Osteoblast (primary cell): ENCODE measurements around the gene CCNY. TPM values are rescaled to one million over a fixed set of nuclear protein-coding genes. Genes with fewer than 3 reads are reported as not detected.
A peak's percentile ranks its signal among the peaks of the same experiment; 100 is the strongest.

Experiments used
- DNase-seq: peaks from one replicate; pipeline ENCODE4 v3.0.0; 2011; ENCODE audit warnings: low spot score, mixed read lengths; ENCODE audit not compliant: insufficient read length; ENCODE audit errors: missing footprints
- H2AFZ ChIP-seq: 2 replicates; pipeline ENCODE4 v1.6.0; 2011; ENCODE audit warnings: mild to moderate bottlenecking, low read length
- H3K27ac ChIP-seq: 2 replicates; pipeline ENCODE4 v1.5.1; 2011; ENCODE audit warnings: mild to moderate bottlenecking, low read depth, low read length, moderate library complexity
- H3K27me3 ChIP-seq: 2 replicates; pipeline ENCODE4 v1.6.0; 2012; ENCODE audit warnings: mild to moderate bottlenecking, control low read depth, inconsistent platforms, low read length, moderate library complexity; ENCODE audit not compliant: insufficient read depth
- H3K36me3 ChIP-seq: 2 replicates; pipeline ENCODE4 v1.5.1; 2011; ENCODE audit warnings: mild to moderate bottlenecking, low read length, control low read depth, moderate library complexity; ENCODE audit not compliant: insufficient read depth
- H3K4me1 ChIP-seq: 2 replicates; pipeline ENCODE4 v1.5.1; 2011; ENCODE audit warnings: mild to moderate bottlenecking, low read length, control low read depth, moderate library complexity; ENCODE audit not compliant: insufficient read depth
- H3K4me2 ChIP-seq: 2 replicates; pipeline ENCODE4 v1.6.0; 2011; ENCODE audit warnings: mild to moderate bottlenecking, low read length; ENCODE audit not compliant: insufficient read depth
- H3K4me3 ChIP-seq: fragments of 200-600 bp; sonication (generic); 3 replicates; pipeline ENCODE4 v1.5.1; 2012; ENCODE audit warnings: mild to moderate bottlenecking, low read length, inconsistent platforms; ENCODE audit not compliant: insufficient read depth
- H3K79me2 ChIP-seq: 2 replicates; pipeline ENCODE4 v1.6.0; 2012; ENCODE audit warnings: mild to moderate bottlenecking, low read length, control low read depth, inconsistent platforms; ENCODE audit not compliant: insufficient read depth
- H3K9me3 ChIP-seq: 2 replicates; pipeline ENCODE4 v1.5.1; 2011; ENCODE audit warnings: low read depth, low read length, control low read depth
- H4K20me1 ChIP-seq: 2 replicates; pipeline ENCODE4 v1.6.0; 2012; ENCODE audit warnings: mild to moderate bottlenecking, low read length, control low read depth; ENCODE audit not compliant: insufficient read depth
- total RNA-seq: library from RNA; depleted of rRNA; stranded (reverse); fragments of >200 nt; gene quantifications from 2 replicates; pipeline ENCODE4 v1.2.3, GENCODE V29; 2012
- TF ChIP-seq, protein P1 (sequence below): IDR thresholded peaks from 2 replicates; pipeline ENCODE4 v1.5.1; 2011; ENCODE audit warnings: mild to moderate bottlenecking, low read depth, low read length, moderate library complexity; ENCODE audit errors: extremely low read depth

Gene CCNY
- total RNA-seq, 1 donor = 53.2 TPM

DNA sequence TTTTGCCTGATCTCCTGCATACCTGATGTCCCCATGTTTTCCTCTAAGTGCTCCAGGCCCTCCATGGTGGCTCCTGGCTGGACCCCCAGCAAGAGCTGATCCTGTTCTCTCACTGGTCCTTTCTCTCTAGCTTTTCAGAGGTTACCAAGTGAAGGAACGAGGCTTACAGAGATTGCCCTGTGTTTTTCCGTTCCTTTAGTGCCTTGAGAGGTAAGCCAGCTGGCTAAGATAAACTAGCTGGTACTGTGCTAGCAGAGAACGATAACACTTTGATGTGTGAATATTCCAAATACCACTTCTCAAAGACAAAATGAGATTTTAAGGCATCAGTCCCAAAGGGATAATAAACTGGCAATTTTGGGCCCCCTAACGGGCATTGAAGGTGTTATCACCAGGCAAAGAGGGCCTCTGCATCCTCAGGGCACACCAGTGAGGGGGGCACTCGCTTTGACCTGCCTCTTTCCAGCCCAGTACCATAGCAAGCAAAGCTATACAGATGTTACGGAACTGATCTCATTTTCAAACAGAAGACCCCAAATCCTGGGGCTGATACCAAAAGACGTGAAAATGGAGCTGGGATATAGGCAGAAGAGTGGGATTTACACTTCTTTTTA is 8.4 kb upstream of the CCNY start:
- no peak overlapping the region for H3K4me3 ChIP-seq
- H3K27ac ChIP-seq = peak overlapping the region; percentile 94
- no peaks in the 10 kb centered on the region for H3K36me3 ChIP-seq
- TF ChIP-seq, protein P1, sequence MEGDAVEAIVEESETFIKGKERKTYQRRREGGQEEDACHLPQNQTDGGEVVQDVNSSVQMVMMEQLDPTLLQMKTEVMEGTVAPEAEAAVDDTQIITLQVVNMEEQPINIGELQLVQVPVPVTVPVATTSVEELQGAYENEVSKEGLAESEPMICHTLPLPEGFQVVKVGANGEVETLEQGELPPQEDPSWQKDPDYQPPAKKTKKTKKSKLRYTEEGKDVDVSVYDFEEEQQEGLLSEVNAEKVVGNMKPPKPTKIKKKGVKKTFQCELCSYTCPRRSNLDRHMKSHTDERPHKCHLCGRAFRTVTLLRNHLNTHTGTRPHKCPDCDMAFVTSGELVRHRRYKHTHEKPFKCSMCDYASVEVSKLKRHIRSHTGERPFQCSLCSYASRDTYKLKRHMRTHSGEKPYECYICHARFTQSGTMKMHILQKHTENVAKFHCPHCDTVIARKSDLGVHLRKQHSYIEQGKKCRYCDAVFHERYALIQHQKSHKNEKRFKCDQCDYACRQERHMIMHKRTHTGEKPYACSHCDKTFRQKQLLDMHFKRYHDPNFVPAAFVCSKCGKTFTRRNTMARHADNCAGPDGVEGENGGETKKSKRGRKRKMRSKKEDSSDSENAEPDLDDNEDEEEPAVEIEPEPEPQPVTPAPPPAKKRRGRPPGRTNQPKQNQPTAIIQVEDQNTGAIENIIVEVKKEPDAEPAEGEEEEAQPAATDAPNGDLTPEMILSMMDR = no peak
- peaks cover 67% of the 10 kb centered on the region for H3K79me2 ChIP-seq
- H3K9me3 ChIP-seq = no peaks in the 10 kb centered on the region
- H4K20me1 ChIP-seq = peaks cover 10% of the 10 kb centered on the region
- no peak overlapping the region for H2AFZ ChIP-seq
- H3K4me2 ChIP-seq = no peak overlapping the region
- H3K27me3 ChIP-seq = no peaks in the 10 kb centered on the region
- no peak for DNase-seq
- peaks cover 46% of the 10 kb centered on the region for H3K4me1 ChIP-seq

DNA sequence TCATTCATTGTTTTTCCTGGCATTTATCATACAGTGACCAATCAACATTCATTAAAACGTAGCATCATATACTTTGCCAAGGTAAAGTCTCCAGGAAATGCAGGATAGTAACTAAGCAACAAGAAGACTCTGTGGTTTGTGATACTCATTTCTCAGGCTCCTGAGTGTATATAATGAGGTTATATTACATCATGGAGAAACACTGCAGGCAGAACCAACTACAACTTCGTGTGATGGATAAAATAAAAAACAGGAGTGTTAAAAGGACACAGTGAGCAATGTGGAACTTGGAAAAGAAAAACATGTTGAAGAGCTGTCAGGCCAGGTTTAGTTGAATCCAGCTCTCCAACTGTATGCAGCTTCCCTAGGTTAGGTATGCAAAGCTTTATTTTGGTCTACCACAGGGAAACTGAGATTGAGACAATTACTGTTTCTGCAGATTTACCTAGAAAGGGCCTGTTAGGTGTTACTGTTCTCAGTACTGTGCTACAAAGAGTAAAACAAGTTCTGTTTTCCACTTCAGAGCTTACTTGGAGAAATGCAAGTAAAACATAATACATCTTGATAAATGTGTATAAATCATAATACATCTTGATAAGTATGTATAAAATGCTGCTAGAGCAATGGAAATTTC is 7.8 kb upstream of the CCNY start:
- TF ChIP-seq, protein P1 = no peak
- H3K79me2 ChIP-seq = peaks cover 67% of the 10 kb centered on the region
- peak overlapping the region; percentile 94 for H3K27ac ChIP-seq
- H3K27me3 ChIP-seq = no peaks in the 10 kb centered on the region
- H3K4me3 ChIP-seq = no peak overlapping the region
- DNase-seq = peak; percentile 80
- no peak overlapping the region for H2AFZ ChIP-seq
- H3K4me2 ChIP-seq = no peak overlapping the region
- no peaks in the 10 kb centered on the region for H3K9me3 ChIP-seq
- H3K36me3 ChIP-seq = no peaks in the 10 kb centered on the region
- H4K20me1 ChIP-seq = peaks cover 10% of the 10 kb centered on the region
- H3K4me1 ChIP-seq = peaks cover 46% of the 10 kb centered on the region

DNA sequence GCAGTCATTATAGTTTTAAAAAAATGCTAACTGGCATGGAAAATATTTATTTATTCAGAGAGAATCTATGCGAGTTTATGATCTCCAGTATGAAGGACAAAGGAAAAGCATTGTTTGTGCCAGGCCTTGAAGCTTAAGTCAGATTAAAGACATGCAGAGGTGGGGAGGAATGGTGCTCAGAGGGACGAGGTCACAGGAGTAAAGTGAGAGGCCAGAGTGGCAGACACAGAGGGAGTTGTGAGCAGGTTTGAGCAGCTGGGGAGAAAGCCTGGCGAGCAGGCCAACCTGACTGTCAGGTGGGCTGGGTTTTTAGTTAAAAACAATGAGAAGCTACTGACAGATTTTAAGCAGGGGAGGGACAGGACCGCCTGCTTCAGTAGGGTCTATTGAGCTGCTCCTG is 6.8 kb upstream of the CCNY start:
- H3K4me3 ChIP-seq = no peak overlapping the region
- no peaks in the 10 kb centered on the region for H3K9me3 ChIP-seq
- H4K20me1 ChIP-seq = peaks cover 14% of the 10 kb centered on the region
- peak overlapping the region; percentile 49 for H3K27ac ChIP-seq
- H3K27me3 ChIP-seq = no peaks in the 10 kb centered on the region
- no peaks in the 10 kb centered on the region for H3K36me3 ChIP-seq
- TF ChIP-seq, protein P1 = no peak
- H3K4me1 ChIP-seq = peaks cover 40% of the 10 kb centered on the region
- no peak overlapping the region for H2AFZ ChIP-seq
- no peak overlapping the region for H3K4me2 ChIP-seq
- H3K79me2 ChIP-seq = peaks cover 74% of the 10 kb centered on the region
- DNase-seq = no peak

GRCh38 chr10:35331894-35332640 is 4.2 kb upstream of the CCNY start:
- peak; percentile 91 for DNase-seq
- TF ChIP-seq, protein P1 = no peak
- no peaks in the 10 kb centered on the region for H3K27me3 ChIP-seq
- H3K79me2 ChIP-seq = peaks cover 80% of the 10 kb centered on the region
- H4K20me1 ChIP-seq = peaks cover 21% of the 10 kb centered on the region
- no peak overlapping the region for H2AFZ ChIP-seq
- peak overlapping the region; percentile 74 for H3K27ac ChIP-seq
- peaks cover 30% of the 10 kb centered on the region for H3K4me1 ChIP-seq
- no peaks in the 10 kb centered on the region for H3K9me3 ChIP-seq
- H3K4me2 ChIP-seq = peak overlapping the region; percentile 6
- H3K36me3 ChIP-seq = no peaks in the 10 kb centered on the region
- H3K4me3 ChIP-seq = no peak overlapping the region
